ENCODE measurements around the gene SERPINA3. TPM values are rescaled to one million over a fixed set of nuclear protein-coding genes. Genes with fewer than 3 reads are reported as not detected.

The SERPINA3 gene
- total RNA-seq, 2 donors from 2014 or later, result 12.2 to 16.9 TPM

GRCh38 chr14:94582851-94583250 lies 29.3 kb upstream of the SERPINA3 start:
- DNase-seq, result no peak
- ATAC-seq, result no peak
- intact Hi-C loops (cut with DNase I, micrococcal nuclease), result no loop called here

- ATAC-seq (no peak), DNase-seq (no peak)
- intact Hi-C loops (cut with DNase I, micrococcal nuclease), result no loop called here
Observed at GRCh38 chr14:94583557-94583956, 28.6 kb upstream of the SERPINA3 start.

DNA sequence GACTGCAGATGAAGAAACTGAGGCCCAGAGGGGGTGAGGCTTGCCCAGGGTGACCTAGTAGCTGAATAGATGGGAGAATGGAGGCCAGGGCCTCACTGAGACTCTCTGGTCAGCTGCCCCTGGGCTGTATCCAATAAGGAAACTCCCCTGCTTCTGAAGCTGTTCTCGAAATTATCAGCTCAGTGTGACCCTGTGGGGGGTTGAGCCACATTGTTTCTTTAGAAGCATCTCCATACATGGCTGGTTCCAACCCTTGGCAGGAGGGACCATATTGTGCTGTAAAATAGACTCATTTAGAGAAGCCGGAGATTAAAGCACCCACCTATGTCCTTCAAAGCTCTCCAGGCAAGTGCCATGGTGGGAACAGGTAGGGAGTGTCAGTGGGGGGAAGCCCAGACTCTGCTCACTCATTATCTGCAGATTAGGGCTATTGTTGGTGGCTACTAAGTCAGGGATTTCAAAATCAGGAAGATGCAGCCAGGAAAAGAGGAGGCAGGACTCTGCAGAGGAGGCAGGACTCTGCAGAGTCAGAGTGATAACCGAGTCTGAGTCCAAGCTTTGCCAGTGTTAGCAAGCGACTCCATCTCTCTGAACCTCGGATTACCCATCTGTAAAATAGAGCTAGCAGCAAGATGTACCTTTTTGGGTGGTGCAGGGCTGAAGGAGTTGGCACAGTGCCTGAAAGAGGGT lies 27.5 kb upstream of the SERPINA3 start:
- intact Hi-C loops (cut with DNase I, micrococcal nuclease), result no loop called here
- DNase-seq (no peak), ATAC-seq (no peak)

GRCh38 chr14:94586635-94587034 lies 25.6 kb upstream of the SERPINA3 start:
- DNase-seq (no peak), ATAC-seq (no peak)
- intact Hi-C loops (cut with DNase I, micrococcal nuclease), result no loop called here

DNA sequence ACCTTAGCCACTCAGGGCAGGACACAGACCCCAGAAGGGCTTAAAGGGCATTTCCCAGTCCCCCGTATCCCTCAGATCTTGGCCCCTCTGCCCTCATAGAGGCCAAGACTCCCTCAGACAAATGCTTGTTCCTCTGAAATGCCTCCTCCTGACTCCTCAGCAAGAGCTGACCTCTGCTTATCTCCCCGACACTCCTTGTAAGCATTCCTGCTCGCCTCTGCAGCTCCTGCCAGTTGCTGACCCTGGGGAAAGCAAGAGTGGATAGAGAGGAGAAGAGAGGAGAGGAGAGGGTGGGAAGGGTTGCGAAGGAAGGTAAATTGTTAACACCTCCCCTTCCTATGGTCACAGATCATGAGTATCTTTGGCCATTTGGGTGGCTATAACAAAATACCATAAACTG lies 23.9 kb upstream of the SERPINA3 start:
- DNase-seq, result no peak
- intact Hi-C loops (cut with DNase I, micrococcal nuclease), result no loop called here
- ATAC-seq, result no peak

- DNase-seq (no peak), ATAC-seq (no peak)
- intact Hi-C loops (cut with DNase I, micrococcal nuclease), result no loop called here
Observed at GRCh38 chr14:94591073-94591472, 21.1 kb upstream of the SERPINA3 start.

- ATAC-seq, result no peak
- intact Hi-C loops (cut with DNase I, micrococcal nuclease), result no loop called here
- DNase-seq, result no peak
Observed at GRCh38 chr14:94591871-94592270, 20.3 kb upstream of the SERPINA3 start.

- ATAC-seq (no peak), DNase-seq (no peak)
- intact Hi-C loops (cut with DNase I, micrococcal nuclease), result no loop called here
Observed at GRCh38 chr14:94592457-94592856, 19.7 kb upstream of the SERPINA3 start.

DNA sequence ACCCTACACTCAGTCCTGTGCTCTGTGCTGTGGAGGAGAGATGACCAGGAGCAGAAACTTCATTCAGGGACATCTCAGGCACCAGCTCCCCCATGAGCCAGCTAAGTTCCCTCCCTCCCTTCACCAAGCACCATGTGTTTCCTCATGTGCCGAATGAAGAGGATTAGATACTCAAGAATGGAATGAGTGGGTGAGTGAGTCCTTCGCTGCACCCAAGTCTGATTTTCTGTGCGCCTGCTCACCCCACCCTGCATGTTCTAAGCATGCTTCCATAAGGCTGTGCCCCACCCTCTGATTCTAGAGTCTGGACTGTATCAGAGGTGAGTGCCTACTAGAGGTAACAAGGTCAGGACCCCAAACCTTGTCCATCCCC lies 18.8 kb upstream of the SERPINA3 start:
- intact Hi-C loops (cut with DNase I, micrococcal nuclease), result no loop called here
- ATAC-seq (no peak), DNase-seq (no peak)

DNA sequence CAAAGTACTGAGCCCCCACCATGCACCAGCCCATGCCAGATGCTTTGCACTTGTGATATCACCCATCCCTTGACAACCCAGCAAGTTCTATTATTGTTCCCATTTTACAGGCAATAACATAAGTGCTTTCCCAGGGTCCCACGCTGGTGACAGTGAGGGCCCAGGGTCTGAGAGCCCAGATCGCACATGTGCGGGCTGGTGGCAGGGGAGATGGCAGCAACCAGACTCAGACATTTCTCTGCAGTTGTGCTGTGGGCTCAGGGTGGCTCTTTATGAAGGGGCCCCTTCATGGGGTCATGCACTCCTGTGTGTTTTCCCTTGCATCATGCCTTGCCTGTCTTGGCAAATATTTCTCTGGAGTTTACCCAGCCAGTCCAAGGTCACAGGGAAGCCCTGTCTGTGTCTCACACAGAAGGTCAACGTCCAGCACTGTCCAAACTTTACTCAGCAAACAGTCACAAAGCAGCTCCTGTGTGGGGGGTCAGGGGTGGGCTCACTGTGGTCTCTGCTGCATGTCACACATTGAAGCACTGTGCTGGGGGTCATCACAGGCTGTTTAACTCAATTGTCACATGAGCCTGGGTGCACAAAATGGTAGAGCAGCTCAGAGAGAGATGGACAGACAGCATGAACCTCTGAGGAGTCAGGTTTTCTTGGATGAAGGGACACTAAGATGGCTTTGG lies 18.3 kb upstream of the SERPINA3 start:
- intact Hi-C loops (cut with DNase I, micrococcal nuclease), result no loop called here
- DNase-seq (no peak), ATAC-seq (no peak)

DNA sequence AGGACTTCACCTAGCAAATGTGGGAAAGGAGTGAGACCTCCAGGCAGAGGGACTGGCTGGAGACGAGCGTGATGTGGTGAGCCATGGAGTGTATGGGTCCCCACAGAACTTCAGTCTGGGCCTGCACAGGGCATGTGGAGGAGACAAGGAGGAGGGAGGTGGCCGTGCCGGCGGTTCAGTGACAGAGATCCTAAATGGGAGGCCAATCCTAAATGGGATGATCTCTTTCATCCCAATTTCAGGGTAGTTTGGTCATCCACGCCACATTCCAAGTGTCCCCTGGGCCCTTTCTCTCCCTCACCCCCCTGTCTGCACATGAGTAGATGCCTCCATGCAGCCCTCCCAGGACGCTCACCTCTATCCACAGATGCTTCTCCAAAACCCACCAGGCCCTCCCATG lies 17.8 kb upstream of the SERPINA3 start:
- DNase-seq (no peak), ATAC-seq (no peak)
- intact Hi-C loops (cut with DNase I, micrococcal nuclease), result no loop called here

- no peak for ATAC-seq
- intact Hi-C loops (cut with DNase I, micrococcal nuclease), result no loop called here
- no peak for DNase-seq
Observed at GRCh38 chr14:94595912-94596311, 16.3 kb upstream of the SERPINA3 start.

DNA sequence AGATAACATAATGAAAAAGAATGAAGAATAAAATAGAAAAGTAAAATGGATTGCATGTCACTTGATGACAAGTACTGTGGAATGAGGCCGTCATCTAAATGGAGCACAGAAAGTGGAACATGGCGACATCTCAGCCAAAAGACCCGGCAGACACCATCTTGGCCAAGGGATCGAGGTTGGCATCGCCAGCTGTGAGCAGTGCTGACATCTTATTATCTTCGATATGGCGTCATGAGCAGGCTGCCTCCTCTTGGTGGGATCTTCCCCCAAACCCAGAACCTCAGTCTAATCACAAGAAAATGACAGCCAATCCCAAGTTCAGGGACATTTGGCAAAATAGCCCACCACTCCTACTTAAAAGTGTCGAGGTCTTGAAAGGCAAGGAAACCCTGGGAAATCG lies 15.8 kb upstream of the SERPINA3 start:
- intact Hi-C loops (cut with DNase I, micrococcal nuclease), result no loop called here
- DNase-seq (no peak), ATAC-seq (no peak)

- DNase-seq (no peak), ATAC-seq (no peak)
- intact Hi-C loops (cut with DNase I, micrococcal nuclease), result no loop called here
Observed at GRCh38 chr14:94597788-94598187, 14.4 kb upstream of the SERPINA3 start.

- intact Hi-C loops (cut with DNase I, micrococcal nuclease), result no loop called here
Observed at GRCh38 chr14:94598506-94598815, 13.7 kb upstream of the SERPINA3 start.

GRCh38 chr14:94598816-94599655 lies 13.2 kb upstream of the SERPINA3 start:
- intact Hi-C loops (cut with DNase I, micrococcal nuclease), result no loop called here
- DNase-seq (peak; percentile 49 to 89), ATAC-seq (peak; percentile 85)

More at GRCh38 chr14:94598506-94598815, 13.7 kb upstream of the SERPINA3 start:
- ATAC-seq, result peak; percentile 13
- no peak for DNase-seq

- DNase-seq (peak in 1 of 2 donors; percentile 47), ATAC-seq (peak; percentile 19)
- intact Hi-C loops (cut with DNase I, micrococcal nuclease), result no loop called here
Observed at GRCh38 chr14:94599656-94600004, 12.6 kb upstream of the SERPINA3 start.

DNA sequence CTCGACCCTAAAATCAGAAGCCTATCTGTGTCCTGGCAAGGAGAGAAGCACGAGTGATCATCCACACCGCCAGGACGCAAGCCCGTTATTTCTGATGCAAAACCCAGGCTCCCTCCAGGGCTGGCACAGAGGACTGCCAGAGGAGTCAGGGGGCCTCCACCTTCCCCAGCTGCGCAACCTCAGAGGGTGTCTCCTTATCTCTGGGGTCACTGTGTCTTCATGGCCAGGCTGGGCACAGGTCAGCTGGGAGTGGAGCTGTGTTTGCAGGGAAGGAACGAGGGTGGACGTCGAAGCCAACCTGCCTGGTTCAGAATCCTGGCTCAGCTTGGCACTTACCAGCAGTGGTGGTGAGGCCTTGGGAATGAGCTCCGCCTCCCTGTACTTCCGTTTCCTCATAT lies 12.0 kb upstream of the SERPINA3 start:
- intact Hi-C loops (cut with DNase I, micrococcal nuclease), result no loop called here
- ATAC-seq (no peak), DNase-seq (no peak)

DNA sequence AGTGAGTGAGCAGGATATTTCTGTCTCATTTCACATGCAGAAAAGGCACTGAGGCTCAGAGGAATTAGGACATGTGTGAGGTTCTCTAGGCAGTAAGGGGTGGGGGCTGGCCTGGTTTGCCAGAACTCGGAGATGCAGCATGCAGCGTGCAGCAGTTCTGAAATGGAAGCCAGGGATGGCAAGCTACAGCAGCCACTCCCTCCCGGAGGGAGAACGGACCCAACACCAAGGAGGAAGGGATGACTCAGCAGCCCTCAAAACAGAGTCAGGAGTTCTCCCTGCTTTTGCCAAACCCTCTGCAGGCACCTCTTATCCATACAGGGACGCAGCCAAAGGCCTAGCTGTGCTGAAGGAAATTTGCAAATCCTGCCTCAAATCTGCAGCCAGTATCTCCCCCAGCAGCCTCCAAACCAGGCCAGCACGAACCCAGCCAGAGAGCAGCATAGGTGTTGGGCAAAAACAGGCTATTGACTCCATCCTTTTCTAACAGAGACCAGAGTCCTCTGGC lies 10.3 kb upstream of the SERPINA3 start:
- ATAC-seq, result no peak

GRCh38 chr14:94602722-94603121 lies 9.5 kb upstream of the SERPINA3 start:
- no peak for ATAC-seq
- DNase-seq, result no peak
- intact Hi-C loops (cut with DNase I, micrococcal nuclease), result no loop called here

More for the DNA sequence above, 10.3 kb upstream of the SERPINA3 start:
- peak; percentile 23 to 75 for DNase-seq
- intact Hi-C loops (cut with DNase I, micrococcal nuclease), result no loop called here
